RPMI8226 (cell line): ENCODE measurements around the gene TSPAN10.
"Not testable (repeated sequence)": the region's sequence is repeated elsewhere in the genome, so short reads cannot be mapped to it uniquely, and the experiment has no call there.

Experiments used
- DNase-seq: peaks from one replicate; pipeline ENCODE4 v3.0.0-alpha.2; 2015

The TSPAN10 gene

DNA sequence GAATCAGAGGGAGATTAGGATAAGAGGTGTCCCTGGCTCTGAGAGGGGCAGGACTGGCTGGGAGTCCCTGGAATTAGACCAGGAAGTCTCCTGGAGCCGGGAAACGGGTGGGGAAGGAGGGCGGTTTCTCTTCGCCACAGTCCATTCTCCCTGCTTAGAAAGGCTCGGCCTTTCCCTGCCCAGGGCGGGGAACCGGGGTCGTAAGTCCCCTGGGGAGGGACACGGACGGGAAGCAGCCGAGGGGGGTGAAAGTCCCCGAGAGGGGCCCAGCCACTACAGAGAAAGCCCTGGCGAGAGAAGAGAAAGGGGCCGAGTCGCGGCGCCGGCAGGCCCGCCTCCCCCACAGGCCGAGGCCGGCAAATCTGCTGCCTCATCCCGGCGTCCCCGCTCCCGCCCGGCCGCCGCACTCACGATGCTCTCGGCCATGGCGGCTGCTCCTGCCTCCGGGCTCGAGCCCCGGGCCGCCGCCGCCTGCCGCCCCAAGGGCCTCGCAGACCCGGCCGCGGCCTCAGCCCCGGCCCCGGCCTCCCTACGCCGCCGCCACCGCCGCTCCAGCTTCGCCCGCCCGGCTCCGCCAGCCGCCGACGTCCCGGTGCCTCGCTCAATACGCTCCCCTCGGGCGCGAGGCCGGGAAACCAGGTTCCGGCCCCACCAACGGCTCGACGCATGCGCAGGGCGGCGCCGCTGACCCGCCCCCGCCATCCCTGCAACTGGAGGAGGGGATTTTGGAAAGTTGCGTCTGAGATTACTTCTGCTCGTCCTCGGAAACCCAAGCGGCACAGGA is at the start of gene TSPAN10, which contains the start of gene NPLOC4:
Gene TSPAN10 (plus strand): TSS at position 692 of the 784 bp plus-strand sequence. CDS start 5,217 bp downstream, outside the sequence.
Gene NPLOC4 (minus strand): TSS at position 608 of the 784 bp plus-strand sequence. CDS start 182 bp downstream, at position 426.
- peak; percentile 90 for DNase-seq

DNA sequence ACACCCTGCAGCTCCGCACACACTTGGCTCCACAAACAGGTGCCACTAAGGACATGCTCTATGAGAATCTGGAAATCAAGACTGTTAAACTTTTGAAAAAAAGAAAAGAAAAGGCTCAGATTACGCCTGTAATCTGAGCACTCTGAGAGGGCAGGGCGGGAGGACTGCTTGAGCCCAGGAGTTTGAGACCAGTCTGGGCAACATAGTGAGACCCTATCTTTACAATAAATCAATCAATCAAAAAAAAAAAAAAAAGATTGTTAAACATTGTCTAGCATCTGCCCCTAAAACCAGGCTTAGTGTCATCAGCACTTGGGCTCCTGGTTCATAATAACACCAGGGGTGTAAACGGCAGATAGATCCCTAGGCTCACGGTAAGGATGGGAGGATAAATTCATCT is 47.4 kb upstream of the TSPAN10 start:
- no peak for DNase-seq

- DNase-seq, result no peak
Measured at GRCh38 chr17:81590121-81590520, 46.9 kb upstream of the TSPAN10 start.

- DNase-seq, result no peak
Measured at GRCh38 chr17:81591971-81592370, 45.0 kb upstream of the TSPAN10 start.

DNA sequence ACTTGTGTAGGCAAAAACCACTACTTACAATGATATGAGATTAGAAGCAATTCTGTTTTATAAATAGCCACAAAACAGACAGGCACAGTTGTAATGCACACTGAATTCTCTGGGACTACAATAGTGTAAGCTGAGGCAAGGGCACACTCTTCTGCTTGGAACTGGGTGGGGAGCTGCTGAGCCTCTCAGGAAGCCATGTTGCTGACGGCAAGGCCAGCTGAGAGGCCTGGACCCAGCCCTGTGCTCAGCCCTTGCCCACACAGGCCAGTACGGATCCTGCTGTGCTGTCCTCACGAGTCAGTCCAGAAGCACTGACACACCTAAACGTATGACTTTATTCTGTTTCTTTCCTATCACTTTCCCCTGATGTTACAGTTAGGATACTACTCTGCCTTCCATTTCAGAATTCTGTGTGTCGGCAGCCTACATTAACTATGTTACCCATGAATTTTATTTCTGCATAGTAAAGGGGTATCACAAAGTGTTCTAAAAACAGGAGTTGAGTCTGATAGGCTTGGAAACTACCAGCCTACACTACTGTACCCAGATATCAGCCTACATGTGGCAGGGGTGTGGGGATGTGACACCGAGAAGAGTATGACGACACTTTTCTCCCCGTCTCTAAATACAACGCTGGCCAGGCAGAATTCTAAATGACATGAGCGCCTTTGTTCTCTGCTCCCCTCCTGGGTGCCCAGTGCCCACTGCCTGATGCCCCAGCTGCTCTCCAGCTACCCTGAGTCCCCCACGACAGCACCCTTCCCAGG is 43.7 kb upstream of the TSPAN10 start:
- DNase-seq, result no peak

GRCh38 chr17:81599719-81600486 is 37.1 kb upstream of the TSPAN10 start:
- no peak for DNase-seq

DNA sequence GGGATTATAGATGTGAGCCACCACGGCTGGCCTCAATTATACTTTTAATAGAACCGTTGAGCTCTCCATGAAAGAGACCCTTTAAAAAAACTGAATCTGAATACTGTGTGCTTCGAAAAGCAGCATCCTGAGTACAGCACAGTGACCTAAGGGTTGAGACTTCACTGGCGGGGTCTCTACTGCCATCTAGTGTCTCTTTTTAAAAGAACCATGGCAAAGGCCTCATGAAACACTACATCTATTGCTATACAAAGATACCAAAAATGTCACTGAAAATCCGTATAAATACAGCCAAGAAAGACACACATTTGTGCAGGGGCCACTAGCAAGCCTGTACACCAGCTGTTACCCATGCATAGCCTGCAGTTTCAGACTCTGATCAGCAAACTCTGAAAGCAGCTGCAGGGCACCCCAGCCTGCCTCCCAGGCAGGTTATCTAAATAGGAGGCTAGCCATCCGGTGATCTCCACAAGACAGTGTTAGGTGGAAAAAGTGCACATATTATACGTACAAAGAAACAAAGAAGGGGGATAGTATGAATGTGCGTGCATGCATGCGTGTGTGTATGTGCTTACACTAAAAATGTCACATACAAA is 35.4 kb upstream of the TSPAN10 start:
- DNase-seq, result peak; percentile 70

DNA sequence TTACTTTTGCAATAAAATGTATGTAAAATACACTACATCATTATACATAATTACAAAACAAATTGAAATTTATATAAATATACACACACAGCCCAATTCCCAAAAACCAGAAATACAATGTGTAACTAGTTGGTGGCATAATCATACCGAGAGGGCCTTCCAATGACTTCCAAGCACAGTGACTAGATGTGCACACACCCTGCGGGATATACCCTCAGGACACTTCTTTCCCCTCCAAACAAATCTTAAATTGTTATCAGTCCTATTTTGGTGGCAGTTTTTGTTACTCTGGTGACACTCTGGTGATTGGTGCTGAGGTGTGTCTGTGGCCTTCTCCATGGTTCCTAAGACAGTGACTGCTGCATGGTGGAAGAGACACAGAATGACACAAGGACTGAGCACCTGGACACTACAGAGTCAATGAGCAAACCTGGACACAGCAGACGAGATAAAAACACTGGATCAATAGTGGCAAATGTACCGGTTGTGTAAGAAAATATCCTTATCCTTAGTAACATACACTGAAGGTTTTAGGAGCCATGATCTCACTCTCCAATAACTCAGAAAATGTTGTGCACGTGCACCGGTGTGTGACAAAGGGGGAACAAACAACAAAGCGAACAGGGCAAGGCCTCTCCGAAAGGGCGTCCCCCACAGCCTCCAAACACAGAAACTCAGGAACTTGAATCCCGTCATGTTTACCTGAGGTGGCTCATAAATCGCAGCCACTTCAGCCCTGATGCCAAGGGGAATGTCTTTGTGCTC is 33.0 kb upstream of the TSPAN10 start:
- no peak for DNase-seq

- no peak for DNase-seq
Measured at GRCh38 chr17:81607431-81607830, 29.6 kb upstream of the TSPAN10 start.

DNA sequence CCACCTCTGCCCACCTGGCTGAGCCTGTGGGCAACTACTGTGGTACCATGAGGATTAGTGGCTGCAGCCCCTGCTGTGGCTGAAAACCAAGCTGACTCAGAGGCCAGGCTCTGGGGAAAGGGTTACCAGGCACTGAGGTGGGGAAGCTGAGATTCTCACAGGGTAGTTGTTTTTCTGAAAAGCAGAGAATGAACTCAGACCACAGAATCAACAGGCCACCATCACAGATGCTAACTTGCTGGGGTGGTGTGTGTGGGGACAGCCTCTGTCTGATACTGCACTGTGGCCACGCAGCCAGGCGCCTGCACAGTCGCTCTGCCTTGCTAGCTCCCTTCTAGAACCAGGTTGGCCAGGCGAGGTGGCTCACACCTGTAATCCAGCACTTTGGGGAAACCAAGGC is 28.9 kb upstream of the TSPAN10 start:
- no peak for DNase-seq

GRCh38 chr17:81608605-81609004 is 28.4 kb upstream of the TSPAN10 start:
- DNase-seq, result no peak

DNA sequence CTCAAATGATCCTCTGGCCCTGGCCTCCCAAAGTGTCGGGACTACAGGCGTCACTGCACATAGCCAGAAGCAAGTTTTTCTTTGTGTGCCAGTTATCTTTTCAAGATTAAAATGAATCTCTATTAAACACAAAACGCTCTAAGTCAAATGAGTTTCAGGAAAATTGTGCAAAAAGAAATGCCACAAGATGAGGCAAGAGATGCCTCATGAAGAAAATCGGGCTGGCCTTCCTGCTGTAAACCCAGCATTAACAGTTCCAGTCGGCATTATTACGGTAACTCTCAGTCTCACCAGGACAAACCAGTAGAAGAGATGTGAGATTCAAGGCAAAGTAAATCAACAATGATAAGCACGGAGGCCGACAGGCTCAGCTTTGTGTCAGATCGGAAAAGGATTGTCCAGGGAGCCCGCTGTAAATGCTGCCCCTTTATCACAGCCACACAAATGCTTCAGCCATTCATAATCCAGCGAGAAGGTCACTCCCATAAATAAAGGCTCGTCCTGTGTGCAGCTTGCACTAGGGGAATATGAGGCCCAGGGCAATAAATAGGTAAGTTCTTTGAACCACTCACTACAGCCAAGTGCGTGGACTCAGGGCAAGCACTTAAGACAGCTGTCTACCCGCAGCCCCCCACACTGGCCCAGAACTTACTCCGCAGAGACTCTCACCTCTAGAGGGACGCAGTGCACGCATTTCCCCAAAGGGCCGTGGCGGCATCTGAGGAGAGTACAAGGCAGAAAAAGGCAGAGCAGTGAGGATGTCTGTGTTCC is 27.3 kb upstream of the TSPAN10 start:
- no peak for DNase-seq

DNA sequence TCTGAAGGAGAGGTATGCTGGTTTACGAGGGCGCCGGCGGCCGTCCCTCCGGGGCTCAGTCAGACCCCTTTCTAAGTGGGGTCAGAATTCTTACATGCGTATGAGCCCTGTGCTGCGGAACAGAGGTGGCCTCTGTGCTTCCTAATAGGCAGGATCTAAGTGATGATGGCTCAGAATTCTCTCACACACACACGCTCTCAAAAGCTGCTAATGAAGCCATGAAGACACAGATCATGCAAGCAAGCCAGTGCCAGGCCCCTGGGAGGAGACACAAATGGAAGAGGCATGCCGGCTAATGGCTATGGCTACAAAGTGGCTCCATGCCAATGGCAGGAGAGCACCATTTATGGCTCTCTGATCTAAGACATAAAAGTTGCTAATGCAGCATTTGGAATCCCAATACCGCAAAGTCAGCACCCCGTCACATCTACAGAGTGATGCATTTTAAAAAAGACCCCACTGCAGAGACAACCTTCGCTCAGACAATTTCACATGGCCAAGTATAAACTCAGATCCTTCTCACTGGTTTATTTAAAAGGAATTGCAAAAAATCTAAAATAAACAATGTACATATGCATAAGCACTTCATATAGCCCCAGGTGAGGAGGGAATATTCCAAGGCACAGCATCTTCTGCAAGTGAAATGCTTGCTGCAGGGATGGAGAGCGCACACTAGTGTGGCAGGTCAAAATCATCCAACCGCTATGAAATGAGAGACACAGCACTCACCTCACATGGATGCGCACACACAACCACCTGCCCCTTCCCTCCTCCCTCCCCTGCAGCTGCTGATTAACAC is 24.6 kb upstream of the TSPAN10 start:
- no peak for DNase-seq

DNA sequence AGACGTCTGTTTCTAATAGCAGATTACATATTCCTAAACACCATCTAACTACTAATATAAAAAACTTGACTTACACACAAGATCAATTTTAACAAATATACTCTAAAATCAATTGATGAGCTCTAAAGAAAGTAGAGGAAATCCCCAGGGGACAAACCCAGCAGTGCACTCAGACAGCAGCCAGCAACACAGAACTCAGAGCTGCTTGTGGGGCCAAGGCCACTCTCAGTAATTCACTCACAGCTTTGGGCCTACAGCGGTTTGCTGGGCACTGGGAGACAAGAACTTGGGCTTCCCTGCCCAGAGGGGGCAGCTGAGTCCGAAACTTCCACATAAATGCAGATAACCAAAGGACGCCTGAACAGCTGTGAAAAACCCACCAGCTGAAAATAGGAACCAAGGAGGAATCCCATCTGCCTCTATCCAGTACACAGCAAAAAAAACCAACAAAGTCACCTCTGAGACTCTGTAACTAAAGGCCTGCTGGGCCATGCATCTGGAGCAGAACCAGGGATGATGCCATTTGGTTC is 21.5 kb upstream of the TSPAN10 start:
- DNase-seq, result no peak

DNA sequence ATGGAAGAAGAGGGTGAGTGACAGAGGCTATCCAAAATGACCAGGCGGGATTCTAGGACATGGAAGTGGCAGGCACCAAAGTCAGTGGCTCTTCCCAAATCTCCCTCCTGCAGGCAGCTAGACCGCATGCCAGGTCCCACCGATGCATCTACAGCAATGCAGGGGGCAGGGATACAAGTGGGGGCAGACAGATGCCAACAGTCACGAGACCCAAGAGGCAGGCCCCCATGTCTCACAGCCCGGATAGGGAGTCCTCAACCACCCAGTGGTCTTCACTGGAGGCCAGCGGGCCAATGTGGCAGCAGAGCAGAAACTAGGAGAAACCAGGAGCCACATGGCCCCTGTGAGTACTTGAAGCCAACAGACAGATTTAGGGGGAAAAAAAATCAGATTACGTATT is 20.1 kb upstream of the TSPAN10 start:
- no peak for DNase-seq

- DNase-seq, result not testable (repeated sequence)
Measured at GRCh38 chr17:81618307-81618706, 18.7 kb upstream of the TSPAN10 start.

DNA sequence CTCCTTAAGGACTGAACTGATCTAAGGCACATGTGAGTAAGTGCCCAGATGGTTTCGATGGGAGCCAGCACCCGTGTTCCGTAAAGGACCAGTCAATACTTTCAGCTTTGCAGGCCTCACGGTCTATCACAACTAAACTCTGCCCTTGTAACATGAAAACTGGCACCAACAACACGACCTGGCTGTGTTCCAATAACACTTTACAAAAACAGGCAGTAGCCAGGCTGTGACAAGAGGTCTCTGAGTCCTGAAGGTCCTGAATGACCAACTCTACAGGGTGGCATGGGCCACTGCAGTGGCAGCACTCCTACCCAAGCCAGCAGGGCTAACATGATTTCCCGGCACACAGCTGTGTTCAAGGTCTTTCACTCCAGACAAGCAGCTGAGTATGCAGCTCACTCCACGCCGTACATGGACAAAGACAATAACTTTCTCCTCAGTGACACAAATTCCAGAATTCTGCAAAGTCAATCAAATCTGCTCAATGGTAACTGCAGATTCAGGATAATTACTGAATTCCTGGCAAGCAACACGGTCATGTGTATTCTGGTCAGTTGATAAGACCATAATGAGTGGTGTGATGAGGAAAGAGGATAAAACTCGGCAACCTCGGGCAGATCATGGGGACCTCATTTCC is 15.4 kb upstream of the TSPAN10 start:
- no peak for DNase-seq

GRCh38 chr17:81630274-81630673 is 6.7 kb upstream of the TSPAN10 start:
- no peak for DNase-seq

- DNase-seq, result no peak
Measured at GRCh38 chr17:81631482-81631881, 5.5 kb upstream of the TSPAN10 start.

- no peak for DNase-seq
Measured at GRCh38 chr17:81635431-81635830, 1.6 kb upstream of the TSPAN10 start.
